ENCODE measurements around the gene TWF2.

DNA sequence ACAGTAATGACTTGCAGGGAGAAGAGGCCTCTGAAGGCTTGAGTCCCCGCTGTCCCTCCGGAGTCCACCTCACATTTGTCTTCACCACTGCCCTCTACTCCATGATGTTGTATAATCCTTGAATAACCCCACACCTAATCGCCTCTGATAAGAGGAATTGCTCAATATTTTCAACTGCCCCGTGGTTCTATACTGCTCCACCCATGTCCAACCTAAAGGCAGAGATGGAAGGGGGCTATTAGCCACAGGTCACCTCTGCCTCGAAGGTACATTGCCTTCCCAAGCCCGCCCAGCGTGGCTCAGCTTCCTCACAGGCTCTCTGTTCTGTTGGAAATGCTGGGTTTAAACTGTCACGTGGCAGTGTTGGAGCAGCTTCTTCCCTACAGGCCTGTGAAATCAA lies 26.0 kb downstream of the TWF2 start:
- TF ChIP-seq CREB1 (IDR thresholded peaks at IDR 0.05): no peak
- no peak for TF ChIP-seq CREB1 (CRISPR knock-in tag; IDR thresholded peaks at IDR 0.05)
- TF ChIP-seq NR3C1 (CRISPR knock-in tag; IDR thresholded peaks at IDR 0.05): no peak
- TF ChIP-seq POLR2A (IDR thresholded peaks at IDR 0.05; ENCODE audit: insufficient read depth in 1 of 2, low read depth in 2 of 2, low read length in 2 of 2): no peak
- no peak for TF ChIP-seq KAT7 (CRISPR knock-in tag; IDR thresholded peaks at IDR 0.05; ENCODE audit: borderline replicate concordance)
